Lower leg skin (tissue), 3 donors: ENCODE data around the gene NDRG2.

ENCODE experiments used
- CTCF ChIP-seq, 3 donors: fragments of 450-650 bp; IDR thresholded peaks; one replicate each; pipeline ENCODE4 v1.5.1; 2016; ENCODE audit warnings: antibody characterized with exemption in 3 of 3, mild to moderate bottlenecking in 3 of 3, moderate library complexity in 2 of 3
- POLR2A ChIP-seq, 2 donors: fragments of 450-650 bp; IDR thresholded peaks; one replicate each; pipeline ENCODE4 v1.6.1; 2016 to 2017; ENCODE audit warnings: antibody characterized with exemption in 2 of 2, mild to moderate bottlenecking in 1 of 2, moderate library complexity in 1 of 2

- TF ChIP-seq CTCF (IDR thresholded peaks at IDR 0.05) (no peak), POLR2A (IDR thresholded peaks at IDR 0.05) (no peak)
Measured at GRCh38 chr14:21043387-21043973, 18.6 kb upstream of the NDRG2 start.
